Caco-2 (cell line): ENCODE data around the gene CREB3L1. TPM values are rescaled to one million over a fixed set of nuclear protein-coding genes. Genes with fewer than 3 reads are reported as not detected.
"Not testable (repeated sequence)": the region's sequence is repeated elsewhere in the genome, so short reads cannot be mapped to it uniquely, and the experiment has no call there.

Source experiments
- BruUV-seq: library from RNA; stranded (reverse); fragments of 400-500 nt; replicated peaks from 2 replicates; lab custom pipeline; 2021; lab: Mats Ljungman, UMichigan
- CTCF ChIA-PET: fragments of 300-600 bp; sonication (Branson Sonifier 250); formaldehyde crosslinking; loops from one replicate; lab custom pipeline; 2022; ENCODE audit warnings: antibody characterized with exemption; lab: Charles Lee
- POLR2A ChIA-PET: fragments of 300-600 bp; sonication (Branson Sonifier 250); formaldehyde crosslinking; loops from one replicate; lab custom pipeline; 2022; ENCODE audit warnings: antibody characterized with exemption; lab: Charles Lee
- DNase-seq, 2 experiments: peaks; one replicate each; pipeline versions ENCODE4 v3.0.0 to v3.0.0-alpha.2; 2020 to 2022
- H3K27me3 ChIP-seq: replicated peaks from 2 replicates; pipeline ENCODE4 v1.6.0; 2011; ENCODE audit warnings: low read length; ENCODE audit not compliant: control insufficient read depth, insufficient read depth
- H3K36me3 ChIP-seq: 2 replicates; pipeline ENCODE4 v1.5.1; 2011; ENCODE audit warnings: low read length; ENCODE audit not compliant: control insufficient read depth, insufficient read depth
- H3K4me1 ChIP-seq: fragments of 250-450 bp; sonication (Bioruptor Pico); 2 replicates; pipeline ENCODE4 v1.5.1; 2020; ENCODE audit warnings: mild to moderate bottlenecking
- H3K4me3 ChIP-seq: 2 replicates; pipeline ENCODE4 v1.5.1; 2011; ENCODE audit warnings: low read depth, mild to moderate bottlenecking, control low read depth, low read length
- H3K9me3 ChIP-seq: fragments of 250-450 bp; sonication (Bioruptor Pico); 2 replicates; pipeline ENCODE4 v1.5.1; 2020; ENCODE audit warnings: mild to moderate bottlenecking, moderate library complexity
- H3K27ac Mint-ChIP-seq: one replicate; pipeline ENCODE4 v1.8.0; 2022; ENCODE audit warnings: mixed read lengths; ENCODE audit not compliant: unreplicated experiment
- H3K27me3 Mint-ChIP-seq: one replicate; pipeline ENCODE4 v1.8.0; 2022; ENCODE audit warnings: mixed read lengths; ENCODE audit not compliant: insufficient read depth, unreplicated experiment
- H3K36me3 Mint-ChIP-seq: one replicate; pipeline ENCODE4 v1.8.0; 2022; ENCODE audit warnings: mild to moderate bottlenecking, mixed read lengths; ENCODE audit not compliant: insufficient read depth, unreplicated experiment
- H3K4me1 Mint-ChIP-seq: one replicate; pipeline ENCODE4 v1.8.0; 2022; ENCODE audit warnings: low read depth, mixed read lengths; ENCODE audit not compliant: unreplicated experiment
- H3K4me3 Mint-ChIP-seq: one replicate; pipeline ENCODE4 v1.8.0; 2022; ENCODE audit warnings: mild to moderate bottlenecking, moderate library complexity, mixed read lengths; ENCODE audit not compliant: unreplicated experiment
- H3K9me3 Mint-ChIP-seq: one replicate; pipeline ENCODE4 v1.8.0; 2022; ENCODE audit warnings: mixed read lengths; ENCODE audit not compliant: unreplicated experiment
- intact Hi-C: fragments of 100-400 bp; cut with micrococcal nuclease; formaldehyde crosslinking; loops from one replicate; pipeline ENCODE4 v1.10.0; 2022; ENCODE audit not compliant: unreplicated experiment
- total RNA-seq: library from RNA; stranded (reverse); gene quantifications from 2 replicates; pipeline ENCODE4 v1.2.3, GENCODE V29; 2022
- TF ChIP-seq, protein P1 (sequence below), 2 experiments: fragments of 200-600 bp in 1 of 2; IDR thresholded peaks; 1 replicate in 1 of 2; 2 replicates in 1 of 2; pipeline versions ENCODE4 v1.5.1 to v1.8.0; 2011 to 2022; ENCODE audit warnings: antibody characterized with exemption in 1 of 2, control low read depth in 1 of 2, inconsistent platforms in 1 of 2, low read depth in 1 of 2, low read length in 1 of 2, mild to moderate bottlenecking in 1 of 2, moderate library complexity in 1 of 2; ENCODE audit not compliant: insufficient read depth in 1 of 2, severe bottlenecking in 1 of 2, unreplicated experiment in 1 of 2

Gene CREB3L1
- total RNA-seq, 1 experiment from 2014 or later = 24.9 TPM

DNA sequence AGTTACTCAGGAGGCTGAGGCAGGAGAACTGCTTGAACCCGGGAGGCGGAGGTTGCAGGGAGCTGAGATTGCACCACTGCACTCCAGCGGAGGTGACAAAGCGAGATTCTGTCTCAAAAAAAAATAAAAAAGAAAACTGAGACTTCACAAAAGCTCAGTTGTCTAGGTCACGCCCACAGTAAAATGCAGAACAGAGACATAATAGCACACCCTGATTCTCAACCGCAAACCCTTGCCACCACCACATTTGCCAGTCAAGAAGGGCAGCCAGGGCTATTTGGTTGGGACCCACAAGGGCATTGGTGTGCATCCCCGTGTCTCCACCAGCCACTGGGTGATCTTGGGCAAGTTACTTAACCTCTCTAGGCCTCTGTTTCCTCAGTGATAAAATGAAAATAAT, 25.4 kb downstream of the CREB3L1 start:
- H3K27ac Mint-ChIP-seq = no peak overlapping the region
- Histone ChIP-seq H3K4me1 (no peaks in the 10 kb centered on the region), H3K9me3 (no peaks in the 10 kb centered on the region), H3K4me3 (no peak overlapping the region), H3K27me3 (no peaks in the 10 kb centered on the region), H3K36me3 (no peaks in the 10 kb centered on the region; the same call in 1 of the 2 replicates)
- intact Hi-C loops = no loop called here
- H3K27me3 Mint-ChIP-seq = no peaks in the 10 kb centered on the region
- ChIA-PET CTCF (no interaction called here), POLR2A (interaction anchor here (1.5 kb wide), 1 partner anchor 59 kb away, joined by 5 read pairs; no protein-coding TSS in a partner anchor)
- peaks cover 22% of the 10 kb centered on the region for H3K4me1 Mint-ChIP-seq
- TF ChIP-seq, protein P1, sequence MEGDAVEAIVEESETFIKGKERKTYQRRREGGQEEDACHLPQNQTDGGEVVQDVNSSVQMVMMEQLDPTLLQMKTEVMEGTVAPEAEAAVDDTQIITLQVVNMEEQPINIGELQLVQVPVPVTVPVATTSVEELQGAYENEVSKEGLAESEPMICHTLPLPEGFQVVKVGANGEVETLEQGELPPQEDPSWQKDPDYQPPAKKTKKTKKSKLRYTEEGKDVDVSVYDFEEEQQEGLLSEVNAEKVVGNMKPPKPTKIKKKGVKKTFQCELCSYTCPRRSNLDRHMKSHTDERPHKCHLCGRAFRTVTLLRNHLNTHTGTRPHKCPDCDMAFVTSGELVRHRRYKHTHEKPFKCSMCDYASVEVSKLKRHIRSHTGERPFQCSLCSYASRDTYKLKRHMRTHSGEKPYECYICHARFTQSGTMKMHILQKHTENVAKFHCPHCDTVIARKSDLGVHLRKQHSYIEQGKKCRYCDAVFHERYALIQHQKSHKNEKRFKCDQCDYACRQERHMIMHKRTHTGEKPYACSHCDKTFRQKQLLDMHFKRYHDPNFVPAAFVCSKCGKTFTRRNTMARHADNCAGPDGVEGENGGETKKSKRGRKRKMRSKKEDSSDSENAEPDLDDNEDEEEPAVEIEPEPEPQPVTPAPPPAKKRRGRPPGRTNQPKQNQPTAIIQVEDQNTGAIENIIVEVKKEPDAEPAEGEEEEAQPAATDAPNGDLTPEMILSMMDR (IDR thresholded peaks at IDR 0.05; ENCODE audit: insufficient read depth in 1 of 2, low read depth in 1 of 2, low read length in 1 of 2, severe bottlenecking in 1 of 2, unreplicated experiment in 1 of 2) = no peak
- DNase-seq = no peak
- no TSS peak for BruUV-seq
- H3K9me3 Mint-ChIP-seq = no peaks in the 10 kb centered on the region
- no peak overlapping the region for H3K4me3 Mint-ChIP-seq
- H3K36me3 Mint-ChIP-seq = peaks cover 13% of the 10 kb centered on the region

DNA sequence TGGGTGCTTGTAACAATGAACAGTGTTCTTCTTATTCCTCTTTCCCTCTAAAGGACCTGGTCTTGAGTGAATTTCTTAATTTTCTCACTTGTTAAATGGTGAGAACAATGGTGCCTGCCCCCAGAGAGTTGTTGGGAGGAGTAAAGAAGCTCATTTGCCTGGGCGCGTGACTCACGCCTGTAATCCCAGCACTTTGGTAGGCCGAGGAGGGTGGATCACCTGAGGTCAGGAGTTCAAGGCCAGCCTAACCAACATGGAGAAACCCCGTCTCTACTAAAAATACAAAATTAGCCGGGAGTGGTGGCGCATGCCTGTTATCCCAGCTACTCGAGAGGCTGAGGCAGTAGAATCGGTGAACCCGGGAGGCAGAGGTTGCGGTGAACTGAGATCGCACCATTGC, 26.6 kb downstream of the CREB3L1 start:
- H3K4me3 Mint-ChIP-seq, H3K27me3 ChIP-seq, H3K9me3 Mint-ChIP-seq, H3K4me3 ChIP-seq, DNase-seq, H3K36me3 ChIP-seq, intact Hi-C loops, H3K4me1 ChIP-seq, CTCF ChIA-PET, H3K9me3 ChIP-seq, H3K27ac Mint-ChIP-seq, H3K27me3 Mint-ChIP-seq, BruUV-seq: not testable (repeated sequence)
- Mint-ChIP-seq H3K4me1 (peaks cover 29% of the 10 kb centered on the region), H3K36me3 (peaks cover 19% of the 10 kb centered on the region)
- POLR2A ChIA-PET = interaction anchor here (1.5 kb wide), 1 partner anchor 60 kb away, joined by 5 read pairs; no protein-coding TSS in a partner anchor

DNA sequence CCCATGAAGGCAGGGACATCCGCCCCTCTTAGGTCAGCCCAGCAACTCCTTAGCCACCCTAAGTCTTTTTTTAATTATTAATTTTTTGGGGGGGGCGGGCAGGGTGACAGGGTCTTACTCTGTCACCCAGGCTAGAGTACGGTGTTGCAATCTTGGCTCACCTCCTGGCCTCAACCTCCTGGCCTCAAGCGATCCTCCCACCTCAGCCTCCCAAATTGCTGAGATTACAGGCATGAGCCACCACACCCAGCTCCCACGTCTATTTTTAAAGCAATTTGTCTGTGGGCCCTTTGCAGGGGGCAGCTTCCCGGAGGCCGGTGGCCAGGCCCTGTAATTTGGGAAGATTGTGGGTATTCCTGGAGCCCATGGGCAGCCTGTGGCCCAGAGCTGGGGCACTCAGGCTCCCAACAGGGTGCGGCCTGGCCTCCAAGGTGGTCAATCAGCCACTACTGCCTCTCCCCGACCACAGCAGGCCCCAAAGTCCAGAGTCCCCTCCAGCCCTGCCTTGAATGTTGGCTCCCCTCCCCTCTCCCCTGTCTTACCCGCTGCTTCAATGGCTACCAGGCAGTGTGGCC, 27.2 kb downstream of the CREB3L1 start:
- H3K4me3 Mint-ChIP-seq = no peak overlapping the region
- Histone ChIP-seq H3K27me3 (no peaks in the 10 kb centered on the region), H3K36me3 (no peaks in the 10 kb centered on the region; the same call in 1 of the 2 replicates), H3K4me1 (peaks cover 14% of the 10 kb centered on the region), H3K9me3 (no peaks in the 10 kb centered on the region), H3K4me3 (no peak overlapping the region)
- CTCF ChIA-PET = no interaction called here
- H3K36me3 Mint-ChIP-seq = peaks cover 24% of the 10 kb centered on the region
- H3K4me1 Mint-ChIP-seq = peaks cover 29% of the 10 kb centered on the region
- no TSS peak for BruUV-seq
- H3K27me3 Mint-ChIP-seq = no peaks in the 10 kb centered on the region
- POLR2A ChIA-PET = no interaction called here
- H3K27ac Mint-ChIP-seq = no peak overlapping the region
- no peak for DNase-seq
- TF ChIP-seq, protein P1 (IDR thresholded peaks at IDR 0.05; ENCODE audit: insufficient read depth in 1 of 2, low read depth in 1 of 2, low read length in 1 of 2, severe bottlenecking in 1 of 2, unreplicated experiment in 1 of 2) = no peak
- intact Hi-C loops = no loop called here
- H3K9me3 Mint-ChIP-seq = no peaks in the 10 kb centered on the region
